Naive thymus-derived CD4-positive, alpha-beta T cell (primary cell): Measurements from ENCODE around the gene C2orf68. TPM values are rescaled to one million over a fixed set of nuclear protein-coding genes. Genes with fewer than 3 reads are reported as not detected.
"Not testable (repeated sequence)": the region's sequence is repeated elsewhere in the genome, so short reads cannot be mapped to it uniquely, and the experiment has no call there.

Experiments
- ATAC-seq: fragments of 150-1000 bp; cut with Tn5 transposase; 2 replicates; pipeline ENCODE4 v1.10.0; 2021; ENCODE audit warnings: mild to moderate bottlenecking, moderate library complexity
- CTCF ChIA-PET: fragments of 350-600 bp; sonication (Branson Sonifier 250); formaldehyde crosslinking; loops from one replicate; lab custom pipeline; 2021; ENCODE audit warnings: antibody characterized with exemption; lab: Charles Lee
- POLR2A ChIA-PET: fragments of 350-600 bp; sonication (Branson Sonifier 250); formaldehyde crosslinking; loops from one replicate; lab custom pipeline; 2021; ENCODE audit warnings: antibody characterized with exemption, inconsistent platforms; lab: Charles Lee
- DNase-seq, 9 donors: peaks; one replicate each; pipeline versions ENCODE4 v3.0.0 to v3.0.0-alpha.2; 2020 to 2022; ENCODE audit warnings: mixed read lengths in 1 of 9
- H3K27ac ChIP-seq: one replicate; pipeline ENCODE4 v1.7.0; 2013; ENCODE audit warnings: mild to moderate bottlenecking, low read depth, low read length, moderate library complexity
- H3K27me3 ChIP-seq, 2 donors: one replicate each; pipeline ENCODE4 v1.7.0; 2013; ENCODE audit warnings: low read length in 2 of 2, mild to moderate bottlenecking in 2 of 2, moderate library complexity in 2 of 2; ENCODE audit not compliant: control insufficient read depth in 2 of 2, insufficient read depth in 2 of 2
- H3K36me3 ChIP-seq, 3 experiments: 1 replicate in 2 of 3; 2 replicates in 1 of 3; pipeline ENCODE4 v1.7.0; 2013; ENCODE audit warnings: low read length in 3 of 3, mild to moderate bottlenecking in 3 of 3, moderate library complexity in 1 of 3; ENCODE audit not compliant: insufficient read depth in 3 of 3, control insufficient read depth in 2 of 3
- H3K4me1 ChIP-seq, 2 donors: one replicate each; pipeline ENCODE4 v1.7.0; 2013; ENCODE audit warnings: low read length in 2 of 2, mild to moderate bottlenecking in 2 of 2, moderate library complexity in 1 of 2; ENCODE audit not compliant: control insufficient read depth in 2 of 2, insufficient read depth in 2 of 2
- H3K4me3 ChIP-seq: 2 replicates; pipeline ENCODE4 v1.7.0; 2013; ENCODE audit warnings: mild to moderate bottlenecking, low read length
- H3K9me3 ChIP-seq, 3 experiments: 1 replicate in 2 of 3; 2 replicates in 1 of 3; pipeline ENCODE4 v1.7.0; 2013; ENCODE audit warnings: low read length in 3 of 3; ENCODE audit not compliant: control insufficient read depth in 2 of 3
- H3K27ac Mint-ChIP-seq, 9 donors: one replicate each; pipeline ENCODE4 v1.8.0; 2020 to 2022; ENCODE audit warnings: mixed read lengths in 9 of 9, mild to moderate bottlenecking in 8 of 9, moderate library complexity in 5 of 9, inconsistent platforms in 2 of 9
- H3K27me3 Mint-ChIP-seq, 5 donors: one replicate each; pipeline ENCODE4 v1.8.0; 2021 to 2022; ENCODE audit warnings: mixed read lengths in 5 of 5, mild to moderate bottlenecking in 1 of 5
- H3K36me3 Mint-ChIP-seq, 5 donors: one replicate each; pipeline ENCODE4 v1.8.0; 2020 to 2022; ENCODE audit warnings: mixed read lengths in 5 of 5, mild to moderate bottlenecking in 3 of 5, inconsistent platforms in 1 of 5
- H3K4me1 Mint-ChIP-seq, 7 donors: one replicate each; pipeline ENCODE4 v1.8.0; 2020 to 2022; ENCODE audit warnings: mixed read lengths in 7 of 7, mild to moderate bottlenecking in 3 of 7, inconsistent platforms in 1 of 7
- H3K4me3 Mint-ChIP-seq, 10 donors: one replicate each; pipeline ENCODE4 v1.8.0; 2020 to 2022; ENCODE audit warnings: mild to moderate bottlenecking in 10 of 10, mixed read lengths in 10 of 10, moderate library complexity in 6 of 10, inconsistent platforms in 2 of 10
- H3K9me3 Mint-ChIP-seq, 11 donors: one replicate each; pipeline ENCODE4 v1.8.0; 2020 to 2022; ENCODE audit warnings: mixed read lengths in 11 of 11, mild to moderate bottlenecking in 4 of 11, inconsistent platforms in 1 of 11, moderate library complexity in 1 of 11
- intact Hi-C, 2 donors: fragments of 100-400 bp; cut with micrococcal nuclease; formaldehyde crosslinking; loops; one replicate each; pipeline ENCODE4 v1.15.1; 2023
- polyA plus RNA-seq, 2 donors: library from polyadenylated mRNA; unstranded; fragments of 300-500 nt; fragmentation: Illumina TruSeq; gene quantifications; one replicate each; pipeline ENCODE4 v1.2.3, GENCODE V29; 2021
- total RNA-seq, 6 experiments: library from RNA in 5 of 6; stranded (reverse) in 5 of 6; gene quantifications; 1 replicate in 5 of 6; 2 replicates in 1 of 6; pipeline ENCODE4 v1.2.3 and lab custom pipeline; 2021 to 2026

Gene C2orf68
- total and polyA plus RNA-seq, 7 experiments from 2014 or later: 24.9 to 92.1 (median 42.5) TPM

DNA sequence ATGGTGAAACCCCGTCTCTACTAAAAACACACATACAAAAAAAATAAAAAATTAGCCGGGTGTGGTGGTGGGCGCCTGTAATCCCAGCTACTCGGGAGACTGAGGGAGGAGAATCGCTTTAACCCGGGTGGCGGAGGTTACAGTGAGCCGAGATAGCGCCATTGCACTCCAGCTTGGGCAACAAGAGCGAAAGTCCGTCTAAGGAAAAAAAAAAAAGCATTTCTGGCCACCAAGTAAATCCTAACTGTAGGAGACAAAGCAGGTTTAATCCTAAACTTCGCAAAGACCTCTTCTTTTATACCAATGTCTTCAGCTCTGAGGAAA is 51.5 kb downstream of the C2orf68 start:
- H3K36me3 Mint-ChIP-seq, H3K4me1 ChIP-seq, ATAC-seq, H3K36me3 ChIP-seq, DNase-seq, H3K9me3 Mint-ChIP-seq, H3K9me3 ChIP-seq, H3K27me3 Mint-ChIP-seq, H3K27me3 ChIP-seq: not testable (repeated sequence)
- CTCF ChIA-PET: interaction anchor here (0.6 to 1.9 kb wide), 4 partner anchors 8 to 146 kb away, joined by 3 to 8 read pairs (median 6); partner anchors contain the start of gene MAT2A
- Mint-ChIP-seq H3K4me3 (peak overlapping the region; percentile 81 to 99 (median 97)), H3K27ac (peak overlapping the region; percentile 67 to 99 (median 92)), H3K4me1 (peaks cover 17 to 48% (median 32%) of the 10 kb centered on the region in 7 donors)
- H3K27ac ChIP-seq: peak overlapping the region; percentile 95
- POLR2A ChIA-PET: interaction anchor here (0.9 to 5.9 kb wide), 12 partner anchors 9 to 589 kb away, joined by 3 to 38 read pairs (median 8); partner anchors contain the start of genes C2orf68, KCMF1, MAT2A and RNF181
- intact Hi-C loops: loop anchor here (2.0 kb wide), 2 partner anchors 56 to 142 kb away; partner anchors contain the start of genes SH2D6 (in 1 of the 2) and USP39 (in 1 of the 2)
- peak overlapping the region; percentile 98 for H3K4me3 ChIP-seq

DNA sequence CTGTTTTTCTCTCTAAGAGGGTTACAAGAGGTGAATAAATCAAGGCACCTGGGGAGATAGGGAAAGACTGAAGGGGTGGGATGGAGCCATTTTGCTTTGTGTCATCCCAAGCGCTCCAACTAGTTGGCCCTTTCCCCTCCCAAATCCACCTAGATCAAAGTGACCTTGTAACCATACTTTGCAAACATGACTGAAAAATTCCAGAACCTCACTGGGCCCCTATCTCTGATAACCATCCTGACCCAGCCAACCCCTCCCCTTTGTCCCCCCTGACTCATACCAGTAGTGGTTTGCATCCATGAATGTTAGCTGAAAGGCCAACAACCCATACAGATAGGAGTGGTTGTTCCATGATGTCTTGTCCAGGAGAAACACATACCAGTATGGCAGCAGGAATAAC is 53.7 kb downstream of the C2orf68 start:
- POLR2A ChIA-PET: interaction anchor here (0.8 to 5.9 kb wide), 4 partner anchors 19 to 144 kb away, joined by 3 to 38 read pairs (median 19); partner anchors contain the start of genes MAT2A and SH2D6
- ATAC-seq (no peak), DNase-seq (no peak)
- intact Hi-C loops: no loop called here
- no peak overlapping the region for H3K4me3 ChIP-seq
- H3K4me1 ChIP-seq: peaks cover 6 to 8% of the 10 kb centered on the region in 2 donors
- H3K9me3 ChIP-seq: no peaks in the 10 kb centered on the region
- peaks cover 0 to 26% (median 7%) of the 10 kb centered on the region in 3 experiments for H3K36me3 ChIP-seq
- peak overlapping the region in 4 of 10 donors; percentile 1 to 64 (median 37) for H3K4me3 Mint-ChIP-seq
- H3K27me3 ChIP-seq: no peaks in the 10 kb centered on the region
- CTCF ChIA-PET: interaction anchor here (1.1 kb wide), 1 partner anchor 79 kb away, joined by 3 read pairs; no protein-coding TSS in a partner anchor
- H3K27ac ChIP-seq: no peak overlapping the region
- H3K4me1 Mint-ChIP-seq: peaks cover 17 to 41% (median 30%) of the 10 kb centered on the region in 7 donors
- H3K9me3 Mint-ChIP-seq: no peaks in the 10 kb centered on the region
- H3K36me3 Mint-ChIP-seq: peaks cover 0 to 14% (median 7%) of the 10 kb centered on the region in 5 donors
- H3K27ac Mint-ChIP-seq: peak overlapping the region in 3 of 9 donors; percentile 46 to 84 (median 62)
- H3K27me3 Mint-ChIP-seq: no peaks in the 10 kb centered on the region

DNA sequence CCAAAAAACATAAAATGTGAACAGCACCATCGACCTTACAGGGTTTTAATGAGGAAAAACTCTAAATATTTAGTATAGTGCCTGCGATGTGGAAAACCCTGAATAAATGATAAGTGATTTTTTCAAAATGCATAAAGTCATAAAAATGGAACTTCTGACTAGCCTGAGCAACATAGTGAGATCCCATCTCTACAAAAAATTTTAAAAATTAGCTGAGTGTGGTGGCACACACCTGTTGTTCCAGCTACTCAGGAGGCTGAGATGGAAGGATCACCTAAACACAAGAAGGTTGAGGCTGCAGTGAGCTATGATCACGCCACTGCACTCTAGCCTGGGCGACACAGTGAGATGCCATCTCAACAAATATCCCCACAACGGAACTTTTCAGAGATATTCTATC is 54.7 kb downstream of the C2orf68 start:
- ChIA-PET POLR2A (interaction anchor here (1.0 to 5.9 kb wide), 6 partner anchors 11 to 203 kb away, joined by 4 to 38 read pairs (median 6); partner anchors contain the start of genes C2orf68, ELMOD3, MAT2A and RETSAT), CTCF (interaction anchor here (0.9 to 3.3 kb wide), 6 partner anchors 47 to 262 kb away, joined by 3 to 30 read pairs (median 4); no protein-coding TSS in a partner anchor)
- H3K36me3 Mint-ChIP-seq: peaks cover 0 to 16% (median 8%) of the 10 kb centered on the region in 5 donors
- Histone ChIP-seq H3K36me3 (peaks cover 0 to 33% (median 13%) of the 10 kb centered on the region in 3 experiments), H3K27me3 (no peaks in the 10 kb centered on the region), H3K4me3 (no peak overlapping the region), H3K27ac (no peak overlapping the region), H3K4me1 (peaks cover 6 to 8% of the 10 kb centered on the region in 2 donors), H3K9me3 (no peaks in the 10 kb centered on the region)
- peaks cover 17 to 42% (median 34%) of the 10 kb centered on the region in 7 donors for H3K4me1 Mint-ChIP-seq
- ATAC-seq: no peak
- H3K27me3 Mint-ChIP-seq: no peaks in the 10 kb centered on the region
- no peak overlapping the region for H3K4me3 Mint-ChIP-seq
- no peak for DNase-seq
- intact Hi-C loops: no loop called here
- H3K27ac Mint-ChIP-seq: no peak overlapping the region
- H3K9me3 Mint-ChIP-seq: no peaks in the 10 kb centered on the region

Other genes with a start within 250 kb of the C2orf68 start
- gene CAPG, start 201.7 kb downstream of the C2orf68 start, total RNA-seq: 100 to 1,000 TPM in 2 of 5 experiments, 10 to 100 TPM in 3; 12.9 to 265 (median 29.7) TPM
- gene CAPG, start 201.7 kb downstream of the C2orf68 start, polyA plus RNA-seq: 10 to 100 TPM; 34.3 to 36.4 TPM
- 1 to 10 TPM in 1 of 5 experiments, under 1 TPM in 2, not detected in 2; 0.48 to 1.1 (median 0.94) TPM for gene SH2D6, start 193.4 kb downstream of the C2orf68 start, total RNA-seq
- gene SH2D6, start 193.4 kb downstream of the C2orf68 start, polyA plus RNA-seq: not detected
- gene MAT2A, start 72.9 kb downstream of the C2orf68 start, total RNA-seq: 100 to 1,000 TPM in 4 of 5 experiments, 10 to 100 TPM in 1; 96.3 to 268 (median 178) TPM
- gene MAT2A, start 72.9 kb downstream of the C2orf68 start, polyA plus RNA-seq: 100 to 1,000 TPM in 1 of 2 donors, 10 to 100 TPM in 1; 79.8 to 120 TPM
- 10 to 100 TPM; 20.4 to 34.2 (median 26.3) TPM for gene GGCX, start 50.6 kb downstream of the C2orf68 start, total RNA-seq
- gene GGCX, start 50.6 kb downstream of the C2orf68 start, polyA plus RNA-seq: 10 to 100 TPM; 11.8 to 12.2 TPM
- gene VAMP8, start 34.5 kb downstream of the C2orf68 start, total RNA-seq: 100 to 1,000 TPM in 2 of 5 experiments, 10 to 100 TPM in 3; 55.1 to 137 (median 83.2) TPM
- 100 to 1,000 TPM; 312 to 347 TPM for gene VAMP8, start 34.5 kb downstream of the C2orf68 start, polyA plus RNA-seq
- gene VAMP5, start 27.6 kb downstream of the C2orf68 start, total RNA-seq: 10 to 100 TPM; 25.6 to 73.8 (median 35.1) TPM
- 100 to 1,000 TPM; 115 to 121 TPM for gene VAMP5, start 27.6 kb downstream of the C2orf68 start, polyA plus RNA-seq
- gene RNF181, start 16.3 kb downstream of the C2orf68 start, total RNA-seq: 100 to 1,000 TPM in 1 of 5 experiments, 10 to 100 TPM in 4; 38.5 to 118 (median 61.4) TPM
- 100 to 1,000 TPM; 168 to 175 TPM for gene RNF181, start 16.3 kb downstream of the C2orf68 start, polyA plus RNA-seq
- gene TMEM150A, start 9.4 kb downstream of the C2orf68 start, total RNA-seq: 10 to 100 TPM in 3 of 5 experiments, 1 to 10 TPM in 2; 5.1 to 17.8 (median 11.2) TPM
- 10 to 100 TPM; 11.1 to 15.4 TPM for gene TMEM150A, start 9.4 kb downstream of the C2orf68 start, polyA plus RNA-seq
- gene USP39, start 4.1 kb upstream of the C2orf68 start, total RNA-seq: 10 to 100 TPM; 43.1 to 76.1 (median 57.3) TPM
- gene USP39, start 4.1 kb upstream of the C2orf68 start, polyA plus RNA-seq: 10 to 100 TPM; 63.7 to 83.6 TPM
- gene SFTPB, start 56.1 kb upstream of the C2orf68 start, total RNA-seq: not detected
- gene SFTPB, start 56.1 kb upstream of the C2orf68 start, polyA plus RNA-seq: not detected
- 100 to 1,000 TPM in 2 of 5 experiments, 10 to 100 TPM in 1, 1 to 10 TPM in 2; 5.9 to 780 (median 84.7) TPM for gene GNLY, start 82.3 kb upstream of the C2orf68 start, total RNA-seq
- 10 to 100 TPM; 11.1 to 13.5 TPM for gene GNLY, start 82.3 kb upstream of the C2orf68 start, polyA plus RNA-seq
- gene ATOH8, start 141.9 kb upstream of the C2orf68 start, total RNA-seq: under 1 TPM in 2 of 5 experiments, not detected in 3; 0.42 to 0.73 TPM
- not detected for gene ATOH8, start 141.9 kb upstream of the C2orf68 start, polyA plus RNA-seq